CD4-positive, alpha-beta T cell treated with Interleukin-2 at 100 ng/mL for 4 hours (primary cell): Measurements from ENCODE around the gene STXBP2.

Source experiments
- DNase-seq: peaks from one replicate; pipeline ENCODE4 v3.0.0-alpha.2; 2020; ENCODE audit warnings: low spot score

STXBP2 gene

GRCh38 chr19:7614859-7615741 is 21.8 kb upstream of the STXBP2 start:
- no peak for DNase-seq

DNA sequence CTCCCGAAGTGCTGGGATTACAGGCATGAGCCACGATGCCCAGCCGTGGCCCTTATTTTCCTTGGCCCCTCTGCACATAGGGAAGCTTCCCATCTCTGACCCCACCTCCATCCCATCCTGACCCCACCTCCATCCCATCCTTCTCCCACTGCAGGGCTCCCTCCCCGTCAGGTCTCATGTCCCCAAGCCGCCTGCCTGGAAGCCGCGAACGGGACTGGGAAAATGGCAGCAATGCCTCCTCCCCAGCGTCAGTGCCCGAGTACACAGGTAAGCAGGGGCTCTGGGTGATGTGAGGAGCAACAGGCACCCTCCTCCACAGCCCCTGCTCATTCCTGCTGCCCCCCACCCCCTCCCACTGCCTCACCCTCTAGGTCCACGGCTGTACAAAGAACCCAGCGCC is 19.7 kb upstream of the STXBP2 start:
- DNase-seq, result no peak

- DNase-seq, result no peak
Measured at GRCh38 chr19:7617735-7618134, 19.2 kb upstream of the STXBP2 start.

DNA sequence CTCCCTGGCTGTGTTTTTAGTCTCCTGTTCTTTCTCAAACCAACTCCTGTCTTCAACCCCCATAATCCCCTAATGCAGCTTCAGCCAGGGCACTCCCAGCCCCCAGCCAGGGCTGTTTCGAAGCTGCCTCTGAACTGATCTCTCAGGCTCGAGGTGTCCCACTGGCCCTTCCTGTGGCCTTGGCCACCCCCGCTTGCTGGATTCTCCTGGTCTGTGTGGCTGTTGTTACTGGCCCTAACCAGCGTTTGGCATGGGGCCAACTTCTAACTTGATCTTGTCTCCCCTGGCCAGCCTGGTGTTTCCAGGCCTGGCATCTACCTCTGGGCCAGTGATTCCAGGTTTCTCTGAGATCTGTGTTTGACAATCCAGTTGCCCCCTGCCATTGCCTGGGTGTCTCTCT is 18.6 kb upstream of the STXBP2 start:
- DNase-seq, result no peak

DNA sequence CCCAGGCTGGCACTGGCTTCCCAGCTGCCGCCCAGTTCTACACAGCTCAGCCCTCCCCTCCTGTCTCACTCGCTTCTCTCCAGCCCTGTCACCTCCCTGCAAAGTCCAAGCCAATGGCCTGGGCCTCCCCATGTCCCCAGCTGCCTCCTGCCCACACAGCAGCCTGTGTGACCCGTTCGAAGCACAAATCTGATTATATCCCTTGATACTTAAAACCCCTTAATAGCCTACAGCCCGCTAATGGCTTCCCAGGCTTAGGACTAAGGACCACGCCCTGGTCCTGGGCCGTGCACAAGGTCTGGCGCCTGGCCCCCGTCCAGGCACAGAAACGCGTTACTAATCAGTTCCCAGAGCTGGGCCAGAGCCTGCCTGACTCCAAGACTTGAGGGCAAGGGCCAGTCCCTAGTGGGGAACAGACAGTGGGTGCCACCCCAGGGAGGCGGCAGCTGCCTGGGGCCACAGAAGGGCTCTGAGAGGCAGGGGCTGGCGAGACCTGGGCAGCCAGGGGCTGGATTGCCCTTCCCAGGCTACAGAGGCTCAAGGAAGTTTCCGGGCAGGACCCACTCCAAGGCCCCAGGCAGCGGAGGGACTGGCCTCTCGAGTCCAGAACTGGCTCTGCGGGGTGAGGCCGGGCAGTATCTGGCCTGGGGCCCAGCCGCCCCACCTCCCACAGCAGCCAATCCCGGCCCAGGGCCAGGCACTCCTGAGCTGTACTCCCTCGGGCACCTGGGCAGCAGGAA is 18.0 kb upstream of the STXBP2 start:
- no peak for DNase-seq

GRCh38 chr19:7619671-7620441 is 17.1 kb upstream of the STXBP2 start:
- DNase-seq, result no peak

DNA sequence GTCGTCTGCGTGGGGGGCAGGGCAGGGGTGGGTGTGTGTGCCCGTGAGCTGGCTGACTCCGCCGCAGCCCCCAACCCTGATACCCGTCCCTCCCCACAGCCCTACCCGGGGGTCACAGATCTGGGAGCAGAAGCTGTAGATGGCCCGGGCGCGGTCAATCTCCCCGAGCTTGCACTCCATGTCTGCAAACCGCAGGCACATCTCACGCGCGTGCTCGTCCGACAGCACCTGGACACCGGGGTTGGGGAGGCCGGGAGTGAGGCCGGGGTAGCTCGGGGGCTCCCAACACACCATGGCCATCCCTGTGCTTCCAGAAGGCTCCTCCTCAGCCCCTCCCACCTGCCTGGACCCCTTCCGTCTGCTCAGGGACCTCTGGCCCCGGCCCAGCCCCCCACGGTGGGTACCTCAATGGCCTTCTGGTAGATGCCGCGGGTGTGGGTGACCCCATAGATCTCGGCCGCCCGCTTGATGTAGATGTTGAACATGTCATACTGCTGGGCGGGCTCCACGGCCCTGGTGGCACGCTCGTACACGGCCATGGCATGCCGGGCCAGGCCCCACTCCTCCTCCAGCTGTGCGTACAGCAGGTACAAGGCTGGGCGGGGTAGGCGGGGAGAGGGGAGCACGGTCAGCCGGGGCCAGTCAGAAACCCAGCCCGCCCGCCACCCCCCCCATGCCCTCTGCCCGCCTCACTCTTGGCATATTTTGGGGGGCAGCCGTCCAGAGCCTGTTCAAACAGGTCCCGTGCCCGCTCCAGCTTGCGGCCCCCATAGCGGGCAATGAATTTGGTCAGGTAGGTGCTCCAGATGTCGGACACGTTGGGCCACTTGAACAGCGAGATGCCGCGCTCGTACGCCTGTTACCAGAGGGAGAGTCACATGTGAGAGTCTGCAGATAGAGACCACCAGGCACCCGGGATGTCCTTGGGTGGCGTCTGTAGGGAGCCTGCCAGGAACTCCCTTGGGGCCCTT is 16.2 kb upstream of the STXBP2 start:
- DNase-seq, result no peak

GRCh38 chr19:7622933-7623685 is 13.8 kb upstream of the STXBP2 start:
- no peak for DNase-seq

DNA sequence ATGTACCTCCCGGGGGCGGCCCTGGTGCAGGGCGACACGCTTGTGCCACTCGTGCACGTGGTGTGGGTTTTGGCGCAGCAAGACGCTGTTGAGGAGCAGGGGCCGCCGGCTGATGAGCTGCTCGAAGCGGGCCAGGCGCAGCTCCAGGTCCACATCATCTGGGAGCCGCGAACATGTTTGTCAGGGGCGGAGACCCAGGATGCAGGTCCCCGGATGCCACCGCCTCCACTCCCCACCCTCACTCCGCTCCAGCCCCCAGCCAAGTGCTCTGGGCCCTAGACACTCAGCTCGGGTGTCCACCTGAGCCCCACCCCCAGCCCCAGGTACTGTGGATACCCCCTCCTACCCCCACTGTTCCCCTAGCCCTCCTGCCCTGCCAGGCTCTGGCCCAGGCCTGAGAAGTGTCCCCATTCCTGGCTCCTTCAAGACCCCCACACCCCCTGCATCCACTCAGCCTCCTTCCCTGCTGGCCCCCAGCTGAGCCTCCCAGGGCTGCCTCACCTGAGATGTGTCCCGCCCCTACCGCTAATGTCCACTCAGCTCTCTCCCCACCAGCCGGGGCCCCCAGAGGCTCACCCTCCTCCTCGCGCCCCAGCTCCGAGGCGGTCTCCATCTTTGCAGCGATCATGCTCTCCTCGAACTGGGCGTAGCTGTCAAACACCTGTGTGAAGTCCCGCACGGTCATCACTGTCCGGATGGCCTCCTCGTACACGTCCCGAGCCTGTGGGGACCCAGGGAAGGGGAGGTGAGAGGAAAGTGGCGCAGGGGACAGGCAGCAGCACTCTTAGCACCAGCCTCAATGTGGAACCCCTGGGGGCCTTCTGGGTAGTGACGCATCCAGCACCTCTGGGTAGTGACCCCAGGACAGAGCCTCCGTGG is 12.9 kb upstream of the STXBP2 start:
- DNase-seq, result no peak

GRCh38 chr19:7624810-7625209 is 12.1 kb upstream of the STXBP2 start:
- no peak for DNase-seq

DNA sequence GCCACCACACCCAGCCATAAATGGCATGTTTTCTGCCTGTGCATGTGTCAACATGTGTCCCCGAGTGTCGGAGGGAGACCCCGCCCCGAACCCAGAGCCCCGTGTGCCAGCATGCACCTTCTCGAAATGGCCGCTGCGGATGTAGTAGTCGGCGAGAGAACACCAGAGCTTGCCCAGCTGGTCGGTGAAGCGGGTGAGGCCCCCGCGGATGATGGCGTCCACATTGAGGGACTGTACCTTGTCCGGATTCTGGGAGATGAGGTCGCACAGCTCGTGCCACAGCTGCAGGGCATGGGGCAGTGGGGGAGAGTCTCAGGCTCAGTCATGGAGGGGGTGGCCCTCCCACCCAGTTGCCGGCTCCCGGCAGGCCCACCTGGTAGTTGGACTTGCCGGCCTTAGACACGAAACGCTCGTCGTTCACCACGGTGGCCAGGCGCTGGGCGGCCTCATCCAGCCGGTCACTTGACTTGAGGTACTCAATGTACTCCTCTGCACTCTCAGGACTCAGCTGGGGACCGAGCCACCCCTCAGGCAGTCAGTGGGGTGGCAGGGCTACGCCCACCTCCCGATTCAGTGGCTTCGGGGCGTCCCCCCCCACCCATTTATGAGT is 11.0 kb upstream of the STXBP2 start:
- DNase-seq, result no peak

GRCh38 chr19:7627166-7627565 is 9.7 kb upstream of the STXBP2 start:
- DNase-seq, result no peak

DNA sequence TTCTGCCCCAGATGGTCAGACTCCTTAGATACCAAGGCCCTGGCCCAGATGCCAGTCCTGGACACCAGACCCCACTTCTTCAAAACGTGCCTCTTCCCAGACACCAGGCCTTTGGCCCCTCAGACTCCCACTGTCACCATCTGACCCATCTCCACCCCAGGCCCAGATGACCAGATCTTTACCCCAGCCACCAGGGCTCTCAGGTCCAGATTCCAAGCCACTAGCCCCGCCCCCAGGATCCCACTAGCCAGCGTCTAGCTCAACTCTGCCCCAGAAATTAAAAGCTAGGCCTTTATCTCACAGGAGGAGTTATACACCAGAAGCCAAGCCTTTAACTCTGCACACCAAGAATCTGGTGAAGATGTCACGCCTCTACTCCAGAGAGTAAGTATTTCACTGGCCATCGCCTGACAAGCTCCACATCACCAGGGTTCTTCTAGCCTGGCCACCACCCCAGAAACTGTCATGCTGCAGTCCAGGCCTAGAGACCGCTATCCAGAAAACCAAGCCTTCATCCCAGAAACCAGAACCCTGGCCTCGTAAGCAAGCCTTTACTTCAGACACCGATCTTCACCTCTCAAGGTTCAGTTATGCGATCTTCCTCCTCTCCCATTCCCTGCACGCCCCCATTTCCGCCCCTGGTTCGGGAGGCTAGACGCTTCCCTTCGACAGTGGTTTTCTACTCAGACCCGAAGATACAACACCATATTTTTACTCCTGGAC is 8.2 kb upstream of the STXBP2 start:
- no peak for DNase-seq

GRCh38 chr19:7629347-7630054 is 7.4 kb upstream of the STXBP2 start, which contains the start of the genes PET100 and XAB2:
TSS of gene PET100 (plus strand) at chr19:7629793. CDS start at chr19:7629834, 41 bp downstream.
TSS of gene XAB2 (minus strand) at chr19:7629545. CDS start at chr19:7629527, 18 bp downstream.
- DNase-seq, result peak; percentile 98

- DNase-seq, result no peak
Measured at GRCh38 chr19:7631577-7631976, 5.3 kb upstream of the STXBP2 start.

GRCh38 chr19:7632340-7633203 is 4.3 kb upstream of the STXBP2 start:
- DNase-seq, result no peak

- DNase-seq, result no peak
Measured at GRCh38 chr19:7633698-7634097, 3.2 kb upstream of the STXBP2 start, which contains the start of gene PCP2. TSS of gene PCP2 (minus strand) at chr19:7633719. CDS start at chr19:7633457, 262 bp downstream.
